NCI-H1048 (cell line): ENCODE results near the gene BTBD19.
"Not testable (repeated sequence)": the region's sequence is repeated elsewhere in the genome, so short reads cannot be mapped to it uniquely, and the experiment has no call there.

Experiments
- DNase-seq: peaks from one replicate; lab custom pipeline; 2025; lab: John Stamatoyannopoulos, UW

Gene BTBD19

DNA sequence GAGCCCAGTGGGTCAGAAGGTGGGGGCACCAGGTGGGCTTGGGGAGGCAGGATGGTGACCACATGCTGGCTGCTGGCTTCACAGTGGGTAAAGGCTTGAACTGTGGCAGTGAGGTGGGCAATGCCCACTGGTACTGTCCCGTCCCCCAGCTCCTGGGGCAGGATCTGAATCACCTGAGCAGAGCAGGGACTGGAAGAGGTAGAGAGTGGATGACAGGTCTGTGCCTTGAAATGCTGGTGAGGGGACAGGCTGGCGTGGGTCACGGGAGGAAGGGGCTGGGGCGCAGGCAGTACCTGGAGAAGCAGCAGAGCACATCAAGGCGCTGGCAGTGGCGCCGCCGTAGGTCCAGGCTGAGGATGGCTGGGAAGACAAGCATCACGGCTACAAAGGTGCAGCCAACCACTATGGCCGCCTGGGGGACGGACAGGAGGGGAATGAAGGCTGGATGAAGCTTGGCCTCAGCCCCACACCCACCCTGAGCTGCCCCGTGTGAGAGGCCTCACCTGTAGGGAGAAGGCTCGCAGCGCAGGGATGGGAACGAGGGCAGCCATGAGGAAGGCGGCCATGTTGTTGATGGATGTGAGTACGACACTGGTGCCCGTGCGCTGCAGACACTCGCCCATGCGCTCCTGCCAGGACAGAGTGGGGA is 19.8 kb downstream of the BTBD19 start:
- no peak for DNase-seq

DNA sequence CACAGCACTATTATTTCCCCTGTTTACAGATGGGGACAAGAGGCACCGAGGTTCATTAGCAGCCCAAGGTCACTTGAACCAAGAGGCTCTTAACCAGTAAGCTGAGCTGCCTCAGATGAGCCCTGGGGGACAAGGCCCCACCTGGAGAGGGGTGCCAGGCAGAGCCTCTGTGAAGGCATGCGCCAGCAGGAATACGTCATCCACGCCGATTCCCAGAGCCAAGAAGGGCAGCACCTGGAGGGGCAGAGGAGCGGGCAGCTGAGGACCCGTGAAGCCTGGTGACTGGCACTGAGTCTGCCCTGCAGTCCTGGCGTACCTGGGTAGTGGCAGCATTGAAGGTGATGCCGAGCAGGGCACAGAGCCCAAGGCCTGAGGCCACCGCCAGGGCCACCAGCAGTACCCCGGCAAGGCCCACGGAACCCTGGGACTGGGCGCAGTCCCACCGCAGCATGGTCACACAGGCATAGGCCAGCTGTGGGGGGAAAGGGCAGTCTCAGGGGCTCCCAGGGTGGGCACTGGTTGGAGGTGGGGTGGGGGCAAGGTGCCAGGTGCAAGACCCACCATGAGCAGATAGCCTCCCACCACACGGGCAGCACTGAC is 20.6 kb downstream of the BTBD19 start:
- no peak for DNase-seq

DNA sequence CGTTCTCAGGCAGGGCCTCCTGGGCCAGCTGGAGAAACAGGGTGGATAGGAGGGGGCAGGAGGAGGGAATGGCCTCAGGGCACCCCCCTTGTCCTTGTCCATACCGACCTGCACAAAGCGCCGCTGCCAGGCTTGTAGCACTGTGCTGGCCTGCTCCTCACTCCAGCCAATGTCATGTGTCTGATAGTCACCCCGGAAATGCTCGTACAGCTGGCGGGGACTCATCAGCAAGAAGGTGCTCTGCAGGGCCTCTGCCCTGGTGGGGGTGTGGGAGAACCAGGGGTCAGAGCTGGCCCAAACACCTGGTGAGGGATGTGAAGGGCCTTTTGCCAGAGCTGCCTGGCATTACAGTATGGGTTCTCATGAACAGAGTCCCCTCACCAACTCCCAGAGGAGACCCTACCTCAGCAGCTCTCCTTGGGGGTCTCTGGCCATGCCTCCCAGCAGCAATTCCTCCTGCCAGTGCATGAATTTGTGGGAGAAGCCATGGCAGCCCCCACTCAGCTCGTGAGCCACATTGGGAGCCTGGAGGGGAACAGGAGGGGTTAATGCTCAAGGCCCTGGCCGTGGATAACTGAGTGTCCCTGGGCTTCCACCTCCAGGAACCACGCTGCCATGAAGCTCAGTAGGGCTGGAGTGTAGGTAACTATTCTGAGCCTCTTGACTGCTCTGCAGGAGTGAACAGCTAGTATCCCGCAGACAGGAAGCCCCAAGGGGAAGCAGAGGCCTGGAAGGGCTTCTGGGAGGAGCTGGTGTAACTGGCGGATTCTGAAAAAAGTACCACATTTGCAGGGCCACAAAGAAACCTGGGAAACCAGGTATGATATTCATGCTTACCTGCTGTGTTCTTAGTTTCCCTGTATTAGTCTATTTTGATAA is 21.4 kb downstream of the BTBD19 start:
- DNase-seq: no peak

DNA sequence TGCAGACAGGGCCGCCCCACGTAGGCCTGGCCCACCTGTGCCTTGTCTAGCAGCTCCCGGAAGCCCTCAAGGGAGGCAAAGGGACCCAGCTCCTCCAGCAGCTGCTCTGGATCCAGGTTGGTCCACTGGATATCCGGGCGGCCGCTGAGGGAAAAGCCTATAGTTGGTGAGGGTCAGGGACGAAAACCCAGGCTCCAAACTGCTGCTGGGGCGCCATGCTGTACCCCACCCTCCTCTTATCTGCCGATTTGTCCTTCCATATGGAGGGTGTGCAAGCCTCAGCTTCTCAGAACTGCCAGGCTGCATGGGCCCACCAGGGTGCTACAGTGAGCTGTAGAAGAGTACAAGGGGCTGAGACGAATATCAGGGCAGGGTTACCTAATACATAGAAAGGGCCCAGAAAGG is 22.6 kb downstream of the BTBD19 start:
- no peak for DNase-seq

DNA sequence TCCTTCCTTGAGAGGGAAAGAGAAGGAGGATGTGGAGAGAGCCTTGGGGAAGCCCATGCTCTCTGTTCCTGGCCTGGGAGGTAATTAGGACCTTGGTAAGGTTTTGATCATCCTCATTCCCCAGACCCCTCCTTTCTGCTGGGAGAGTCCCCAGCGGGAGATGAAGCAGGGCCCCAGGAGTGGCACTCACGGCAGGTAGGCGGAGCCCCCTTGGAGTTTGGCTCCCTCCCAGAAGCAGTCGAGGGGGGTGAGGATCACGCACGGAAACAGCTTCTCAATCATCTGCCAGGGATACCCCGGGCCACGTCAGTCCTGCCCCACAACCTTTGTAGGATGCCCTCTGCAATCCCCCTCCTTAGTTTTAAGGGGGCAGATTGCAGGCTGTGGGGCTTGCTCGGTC is 23.2 kb downstream of the BTBD19 start:
- DNase-seq: no peak

DNA sequence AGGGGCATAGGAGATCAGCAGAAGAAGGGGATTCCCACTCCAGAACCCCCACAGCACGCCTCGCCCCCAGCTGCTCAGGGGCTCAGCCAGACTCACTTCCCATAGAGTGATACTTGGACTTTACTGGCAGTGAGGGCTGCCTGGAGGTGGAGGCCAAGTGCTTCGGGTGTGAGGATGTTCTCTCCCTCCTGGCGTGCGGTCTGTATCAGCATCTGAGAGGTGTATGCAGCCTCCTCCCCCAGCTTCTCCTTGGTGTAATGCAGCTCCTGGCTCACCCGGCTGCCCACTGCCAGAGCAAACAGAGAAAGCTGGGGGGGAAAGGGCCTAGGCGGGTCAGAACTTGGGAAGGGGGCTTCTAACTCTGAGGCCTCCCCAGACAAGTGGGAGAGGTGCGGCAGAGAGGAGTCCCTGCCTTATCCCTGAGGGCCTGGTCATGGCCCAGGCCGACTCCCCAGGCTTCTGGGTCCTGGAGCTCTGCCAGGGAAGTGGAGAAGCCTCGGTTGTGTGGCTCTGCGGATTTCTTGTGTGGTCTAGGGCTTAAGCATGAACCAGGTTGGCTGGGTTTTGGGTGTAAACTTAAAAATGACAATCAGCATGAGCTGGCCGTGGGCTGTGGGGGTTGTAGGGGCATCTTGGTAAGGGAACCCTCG is 23.9 kb downstream of the BTBD19 start:
- DNase-seq: no peak

DNA sequence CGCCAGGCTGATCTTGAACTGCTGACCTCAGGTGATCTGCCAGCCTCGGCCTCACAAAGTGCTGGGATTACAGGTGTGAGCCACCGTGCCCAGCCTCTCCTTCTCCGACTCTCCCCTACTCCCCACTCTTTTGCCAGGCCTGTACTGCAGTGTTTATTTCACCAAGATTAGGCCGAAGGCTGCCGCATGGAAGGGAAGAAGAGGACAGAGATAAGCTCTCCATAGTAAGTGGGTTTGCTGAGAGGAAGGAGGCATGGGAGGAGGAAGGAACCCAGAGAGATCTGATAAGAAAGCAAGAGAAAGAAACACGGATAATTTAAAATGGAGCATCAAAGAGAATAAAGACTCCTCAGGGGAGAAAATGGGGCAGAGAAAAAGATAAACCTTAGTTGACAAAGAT is 26.0 kb downstream of the BTBD19 start:
- no peak for DNase-seq

DNA sequence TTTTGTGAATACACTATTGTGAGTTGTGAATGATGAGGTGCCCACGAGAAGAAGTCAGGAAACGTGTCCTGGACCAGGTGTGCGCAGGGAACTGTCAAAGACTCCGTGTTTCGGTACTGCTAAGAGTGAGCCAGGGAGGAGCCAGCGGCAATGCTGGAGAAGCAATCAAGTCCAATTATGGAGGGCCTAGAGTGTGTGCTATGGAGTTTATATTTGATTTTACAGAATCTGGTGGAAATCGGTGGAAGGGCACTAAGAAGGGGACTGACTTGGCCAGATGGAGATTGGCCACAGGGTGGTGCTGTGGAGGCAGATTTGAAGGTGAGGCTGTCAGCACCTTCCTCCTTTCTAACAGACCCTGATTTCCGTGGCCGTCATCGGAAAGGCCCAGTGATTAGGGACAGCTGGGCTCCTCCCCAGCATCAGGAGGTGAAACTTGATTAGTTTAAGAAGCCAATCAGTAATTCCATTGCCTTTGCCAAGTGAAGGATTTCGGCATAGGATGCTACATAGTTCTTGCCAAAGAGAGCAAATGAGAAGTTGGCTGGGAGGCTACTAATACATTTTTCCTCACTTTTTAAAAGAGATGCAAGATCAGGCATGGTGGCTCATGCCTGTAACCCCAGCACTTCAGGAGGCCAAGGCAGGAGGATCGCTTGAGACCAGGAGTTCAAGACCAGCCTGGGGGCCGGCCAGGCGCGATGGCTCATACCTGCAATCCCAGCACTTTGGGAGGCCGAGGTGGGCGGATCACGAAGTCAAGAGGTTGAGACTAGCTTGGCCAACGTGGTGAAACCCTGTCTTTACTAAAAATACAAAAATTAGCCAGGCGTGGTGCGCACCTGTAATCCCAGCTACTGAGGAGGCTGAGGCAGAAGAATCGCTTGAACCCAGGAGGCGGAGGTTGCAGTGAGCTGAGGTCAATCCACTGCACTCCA is 27.7 kb downstream of the BTBD19 start:
- peak; percentile 19 for DNase-seq

DNA sequence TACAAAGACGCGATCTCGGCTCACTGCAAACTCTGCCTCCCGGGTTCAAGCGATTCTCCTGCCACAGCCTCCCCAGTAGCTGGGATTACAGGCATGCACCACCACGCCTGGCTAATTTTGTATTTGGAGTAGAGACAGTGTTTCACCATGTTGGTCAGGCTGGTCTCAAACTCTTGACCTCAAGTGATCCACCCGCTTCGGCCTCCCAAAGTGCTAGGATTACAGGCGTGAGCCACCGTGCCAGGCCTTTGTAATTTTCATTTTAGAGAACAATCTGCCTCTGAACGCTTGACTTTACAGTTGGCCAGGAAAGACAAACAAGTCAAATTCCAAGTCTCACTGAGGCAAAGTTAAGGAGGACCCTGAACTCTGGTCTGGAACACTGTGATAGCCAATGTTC is 30.0 kb downstream of the BTBD19 start:
- not testable (repeated sequence) for DNase-seq

DNA sequence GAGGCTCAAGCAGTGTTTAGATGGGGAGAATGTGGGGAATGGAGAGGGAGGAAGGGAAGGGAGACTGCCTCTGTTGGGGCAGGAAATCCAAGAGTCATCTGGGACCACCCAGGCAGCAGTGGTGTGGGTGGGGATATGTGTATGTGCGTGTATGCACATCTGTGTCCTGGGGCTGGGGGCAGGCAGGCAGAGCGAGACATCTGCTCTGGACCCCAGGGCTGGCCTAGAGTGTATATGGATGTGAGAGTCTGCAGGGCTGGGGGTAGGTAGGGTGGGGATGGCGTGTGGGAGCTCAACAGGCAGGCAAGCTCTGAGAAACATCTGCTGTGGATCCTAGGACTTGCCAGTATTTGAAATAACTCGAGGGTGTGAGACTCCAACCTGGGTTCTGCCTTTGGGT is 31.3 kb downstream of the BTBD19 start:
- DNase-seq: no peak

DNA sequence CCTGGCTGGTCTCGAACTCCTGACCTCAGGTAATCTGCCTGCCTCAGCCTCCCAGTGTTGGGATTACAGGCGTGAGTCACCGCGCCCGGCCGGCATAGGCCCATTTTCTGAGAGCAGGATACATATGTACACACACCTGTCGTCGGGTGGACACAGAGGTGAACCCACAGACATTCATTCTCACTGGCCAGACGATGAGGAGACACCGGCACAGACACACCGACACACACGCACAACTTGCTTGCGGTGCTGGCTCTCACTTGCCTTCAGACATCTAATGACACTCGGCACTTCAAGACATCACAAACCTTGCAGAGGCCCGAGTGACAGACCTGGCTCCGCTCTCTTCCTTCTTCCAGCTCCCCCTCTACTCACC is 34.2 kb downstream of the BTBD19 start:
- DNase-seq: no peak

DNA sequence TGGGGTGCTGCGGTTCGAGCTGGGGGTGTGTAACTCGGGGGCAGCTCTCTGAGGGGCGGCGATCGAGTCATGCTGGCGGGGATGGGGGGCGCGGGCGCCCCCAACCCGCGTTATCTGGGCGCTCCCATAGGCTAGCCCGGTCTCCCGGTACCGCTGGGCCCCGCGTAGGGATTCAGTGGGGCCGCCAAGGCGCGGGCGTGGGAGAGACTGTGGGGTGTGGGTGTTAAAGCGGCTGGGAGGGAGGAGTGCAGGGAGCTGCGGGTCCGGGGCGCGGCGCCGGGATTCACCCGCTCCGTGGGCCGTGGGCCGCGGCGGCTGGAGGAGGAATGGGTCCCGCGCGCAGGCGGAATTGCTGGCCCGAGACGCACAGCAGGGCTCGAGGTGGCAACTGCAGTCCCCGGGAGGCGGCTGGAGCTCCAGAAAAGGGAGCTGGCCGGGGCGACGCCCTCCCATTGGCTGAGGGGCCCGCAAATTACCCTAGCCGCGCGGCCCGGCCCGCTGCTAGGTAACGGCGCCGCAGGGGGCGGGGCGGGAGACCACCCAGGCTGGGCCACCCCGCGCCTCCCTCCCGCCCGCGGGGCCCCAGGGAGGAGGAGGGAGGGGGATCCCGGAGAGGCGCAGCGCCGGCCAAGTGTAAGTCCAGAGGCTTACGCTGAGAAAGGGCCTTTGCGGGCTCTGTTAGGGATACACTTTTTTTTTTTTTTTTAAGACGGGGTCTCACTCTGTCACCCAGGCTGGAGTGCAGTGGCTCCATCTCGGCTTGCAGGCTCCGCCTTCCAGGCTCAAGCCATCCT is 34.7 kb downstream of the BTBD19 start, which contains the start of gene PTCH2:
TSS of gene PTCH2 (minus strand) at position 392 of the 794 bp plus-strand sequence. CDS start at position 71, 321 bp downstream.
- DNase-seq: peak; percentile 60

DNA sequence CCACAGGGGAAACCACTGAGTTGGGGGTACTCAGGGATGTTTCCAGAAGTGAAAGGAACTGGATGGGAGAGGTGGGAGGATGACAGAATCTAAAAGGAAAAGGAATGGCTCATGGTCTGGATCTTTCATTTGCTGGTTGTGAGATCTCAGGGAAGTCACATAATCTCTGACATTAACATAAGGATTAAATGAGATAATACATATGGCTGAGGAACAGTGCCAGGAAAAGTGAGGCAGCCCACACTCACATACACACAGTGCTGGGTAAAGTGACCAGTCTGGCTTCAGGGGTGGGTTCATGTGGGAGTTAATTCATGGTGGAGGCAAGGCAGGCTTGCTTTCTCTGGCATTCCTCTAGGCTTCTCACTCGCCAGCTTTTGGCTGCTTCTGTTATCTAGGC is 38.7 kb downstream of the BTBD19 start:
- DNase-seq: no peak

DNA sequence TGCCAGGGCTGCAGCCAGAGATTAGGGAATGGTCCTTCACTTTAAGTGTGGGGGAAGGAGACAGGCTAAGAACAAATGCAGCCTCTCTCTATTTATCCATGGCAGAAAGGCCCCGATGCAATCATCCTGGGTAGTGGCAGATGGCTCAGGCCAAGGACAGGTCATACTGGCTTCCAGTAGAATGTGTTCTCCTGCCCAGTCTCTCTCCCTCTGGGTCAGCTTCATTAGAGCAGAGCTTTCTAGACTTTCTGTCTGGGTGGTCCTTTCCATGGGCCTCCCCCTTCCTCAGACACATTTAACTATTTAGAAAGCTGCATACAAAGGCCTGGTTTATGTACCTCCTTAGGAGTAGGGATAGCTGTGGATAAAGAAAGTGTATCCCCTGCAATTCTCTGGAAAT is 39.5 kb downstream of the BTBD19 start:
- DNase-seq: no peak

DNA sequence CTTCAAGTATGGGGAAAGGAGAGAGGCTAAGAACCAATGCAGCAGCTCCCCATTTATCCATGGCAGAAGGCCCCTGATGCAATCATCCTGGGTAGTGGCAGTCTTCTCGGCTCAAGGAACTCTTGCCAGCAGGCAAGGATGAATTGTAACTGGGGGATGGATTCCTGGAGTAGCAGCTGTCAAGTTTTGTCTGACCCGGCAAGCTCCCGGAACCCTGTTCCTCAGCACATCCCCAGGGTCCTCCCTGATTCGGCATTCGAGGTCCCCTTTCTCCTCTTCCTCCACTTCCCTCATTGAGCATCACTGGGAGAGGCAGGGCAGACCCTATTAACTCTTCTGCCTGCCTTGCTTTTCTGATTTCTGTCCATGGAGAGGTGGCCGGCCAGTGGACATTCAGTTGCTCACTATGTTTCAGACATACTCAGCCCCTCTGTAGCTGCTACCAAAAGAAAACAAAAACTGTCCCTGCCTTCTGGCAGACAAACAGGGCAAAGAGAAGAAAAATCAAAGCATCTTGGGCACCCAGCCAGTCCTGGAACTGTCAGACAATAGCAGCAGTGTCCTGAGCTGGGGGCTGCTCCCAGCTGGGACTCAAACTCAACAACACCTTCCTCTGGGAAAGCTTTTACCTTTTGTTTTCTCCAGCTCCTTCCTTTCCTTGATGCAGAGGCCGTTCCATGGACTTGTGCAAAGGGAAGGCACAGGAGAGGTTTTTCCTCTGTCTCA is 40.3 kb downstream of the BTBD19 start:
- DNase-seq: no peak

DNA sequence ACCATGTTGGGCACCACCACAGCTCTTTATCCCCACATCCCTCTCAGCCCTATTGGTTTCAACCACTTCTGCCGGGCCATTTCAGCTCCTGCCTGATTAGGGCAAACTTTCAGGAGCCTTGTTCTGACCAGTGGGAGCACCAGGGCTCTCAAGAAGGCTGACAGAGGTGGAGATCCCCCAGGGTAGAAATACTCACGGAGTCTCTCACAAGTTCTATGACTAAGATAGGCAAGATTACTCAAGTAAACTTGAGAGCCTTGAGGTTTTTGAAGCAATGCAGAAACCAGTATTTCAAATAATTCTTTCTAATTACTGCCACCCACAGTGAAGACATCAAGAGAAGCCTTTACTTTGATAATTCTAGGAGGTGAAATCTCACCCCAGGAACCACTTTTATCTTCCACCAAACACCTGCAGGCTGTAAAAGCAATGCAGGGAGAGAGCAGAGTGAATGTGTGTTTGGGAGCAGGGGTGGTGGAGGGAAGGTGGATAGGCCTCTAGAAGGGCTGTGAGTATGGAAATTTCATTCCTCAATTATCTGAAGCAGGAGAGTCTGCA is 41.3 kb downstream of the BTBD19 start:
- no peak for DNase-seq

DNA sequence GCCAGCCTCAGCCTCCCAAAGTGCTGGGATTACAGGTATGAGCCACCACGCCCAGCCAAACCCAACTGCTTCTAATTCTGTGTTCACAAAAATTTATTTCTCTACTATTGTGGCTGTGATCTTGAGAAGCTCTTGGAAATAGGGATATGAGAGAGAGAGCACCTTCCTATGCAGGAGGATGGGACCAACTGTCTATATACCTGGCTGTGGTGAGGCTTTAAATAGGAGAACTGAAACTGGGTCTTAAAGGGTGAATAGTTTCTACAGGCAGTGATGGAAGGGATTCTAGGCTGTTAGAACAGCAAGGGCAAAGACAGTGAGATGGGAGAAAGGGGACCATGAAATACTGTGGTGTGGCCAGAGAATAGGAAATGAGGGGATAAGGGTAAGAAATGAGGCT is 43.0 kb downstream of the BTBD19 start:
- DNase-seq: no peak

DNA sequence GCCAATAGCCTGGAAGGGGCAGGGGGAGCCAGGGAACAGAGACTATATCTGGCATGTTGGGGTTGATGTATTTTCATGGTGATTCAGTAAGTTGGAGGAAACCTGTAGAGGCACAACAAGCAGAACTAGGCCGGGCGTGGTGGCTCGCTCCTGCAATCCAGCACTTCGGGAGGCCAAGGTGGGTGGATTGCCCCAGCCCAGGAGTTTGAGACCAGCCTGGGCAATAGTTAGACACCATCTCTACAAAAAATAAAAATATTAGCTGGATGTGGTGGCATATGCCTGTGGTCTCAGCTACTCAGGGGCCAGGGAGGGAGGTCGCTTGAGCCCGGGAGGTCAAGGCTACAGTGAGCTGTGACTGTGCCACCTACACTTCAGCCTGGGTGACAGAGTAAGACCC is 44.9 kb downstream of the BTBD19 start:
- no peak for DNase-seq

DNA sequence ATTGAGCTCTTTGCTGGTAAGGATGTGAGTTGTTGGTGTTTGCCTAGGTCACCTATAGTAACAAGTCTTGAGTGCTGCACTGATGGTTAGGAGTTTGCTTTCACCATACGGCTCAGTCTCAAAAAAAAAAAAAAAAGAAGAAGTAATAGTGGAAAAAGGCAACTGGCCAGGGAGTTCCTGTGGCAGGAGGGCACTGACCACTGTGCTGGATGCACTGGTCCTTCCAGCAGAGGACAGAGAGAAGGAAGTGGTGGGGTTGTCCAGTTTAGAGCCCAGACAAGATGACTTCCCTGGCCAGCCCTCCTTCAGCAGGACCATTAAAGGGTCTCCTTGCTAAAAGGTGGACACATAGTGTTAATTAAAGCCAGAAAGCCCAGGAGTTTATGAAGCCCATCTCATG is 46.6 kb downstream of the BTBD19 start:
- DNase-seq: no peak

DNA sequence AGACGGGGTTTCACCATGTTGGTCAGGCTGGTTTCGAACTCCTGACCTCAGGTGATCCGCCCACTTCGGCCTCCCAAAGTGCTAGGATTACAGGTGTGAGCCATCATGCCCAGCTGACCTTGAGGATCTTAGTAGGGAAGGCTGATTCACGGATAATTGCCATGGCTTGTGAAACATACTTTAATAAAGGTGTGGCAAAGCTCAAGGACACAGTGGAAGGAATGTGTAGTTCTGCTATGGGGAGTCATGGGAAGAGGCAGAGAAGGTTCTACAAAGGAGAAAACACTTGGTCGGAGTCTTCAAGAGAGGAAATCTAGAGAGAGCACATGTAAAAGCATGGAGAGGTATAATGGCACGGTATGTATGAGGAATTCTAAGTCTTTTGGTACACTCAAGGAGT is 47.4 kb downstream of the BTBD19 start:
- DNase-seq: no peak
